Measurements from ENCODE around the gene ADAM22.

- TF ChIP-seq CTCF (IDR thresholded peaks at IDR 0.05 in 2 of 3, conservative IDR thresholded peaks at IDR 0.05 in 1 of 3; ENCODE audit: control insufficient read depth in 2 of 3, extremely low read depth in 1 of 3, insufficient read depth in 1 of 3, low read depth in 3 of 3, low read length in 3 of 3), result no peak
- TF ChIP-seq REST (IDR thresholded peaks at IDR 0.05; ENCODE audit: low read depth, low read length), result no peak
- no peak for TF ChIP-seq RCOR1 (conservative IDR thresholded peaks at IDR 0.05; ENCODE audit: low read depth, low read length)
- TF ChIP-seq SMARCA5 (IDR thresholded peaks at IDR 0.05), result no peak
- TF ChIP-seq ZZZ3 (IDR thresholded peaks at IDR 0.05; ENCODE audit: control insufficient read depth, insufficient read length, low read depth), result no peak
These were observed 138.6 kb downstream of the ADAM22 start for GRCh38 chr7:88072715-88073055.

Measured in GM12878 (cell line).